ENCODE data around the gene ZZZ3. TPM values are rescaled to one million over a fixed set of nuclear protein-coding genes. Genes with fewer than 3 reads are reported as not detected.

The ZZZ3 gene
- total RNA-seq, 1 donor from 2014 or later = 55.6 TPM

GRCh38 chr1:77670330-77670729, 12.1 kb downstream of the ZZZ3 start:
- Histone ChIP-seq H3K4me3 (no peak overlapping the region), H3K27me3 (no peaks in the 10 kb centered on the region), H3K9me3 (no peaks in the 10 kb centered on the region), H3K36me3 (no peaks in the 10 kb centered on the region), H3K27ac (no peak overlapping the region), H3K4me1 (peaks cover 0 to 9% of the 10 kb centered on the region in 2 donors)
- no peak for TF ChIP-seq CTCF (IDR thresholded peaks at IDR 0.05)
- DNase-seq (ENCODE audit: low spot score in 2 of 2) = no peak
- intact Hi-C loops (cut with DNase I) = no loop called here

GRCh38 chr1:77668924-77669449, 13.5 kb downstream of the ZZZ3 start:
- no peaks in the 10 kb centered on the region for H3K36me3 ChIP-seq
- intact Hi-C loops (cut with DNase I) = no loop called here
- H3K9me3 ChIP-seq = no peaks in the 10 kb centered on the region
- no peak for DNase-seq (ENCODE audit: low spot score in 2 of 2)
- no peak overlapping the region for H3K27ac ChIP-seq
- no peak overlapping the region for H3K4me3 ChIP-seq
- TF ChIP-seq CTCF (IDR thresholded peaks at IDR 0.05) = no peak
- H3K27me3 ChIP-seq = no peaks in the 10 kb centered on the region
- peaks cover 0 to 9% of the 10 kb centered on the region in 2 donors for H3K4me1 ChIP-seq

- intact Hi-C loops (cut with DNase I) = no loop called here
Observed at GRCh38 chr1:77664939-77665516, 17.4 kb downstream of the ZZZ3 start.

DNA sequence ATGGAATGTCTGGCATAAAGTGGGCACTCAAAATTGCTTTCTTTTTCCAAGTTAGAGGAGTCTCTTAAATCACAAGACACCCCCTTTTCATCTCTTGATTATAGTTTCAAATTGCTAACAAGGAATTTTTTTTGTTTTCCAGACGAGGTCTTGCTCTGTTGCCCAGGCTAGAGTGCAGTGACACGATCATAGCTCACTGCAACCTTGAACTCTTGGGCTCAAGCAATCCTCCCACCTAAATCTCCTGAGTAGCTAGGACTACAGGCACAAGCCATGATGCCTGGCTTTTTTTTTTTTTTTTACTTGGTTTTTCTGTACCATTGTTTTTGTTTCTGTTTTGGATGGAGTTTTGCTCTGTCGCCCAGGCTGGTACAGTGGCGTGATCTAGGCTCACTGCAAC, 20.8 kb downstream of the ZZZ3 start:
- intact Hi-C loops (cut with DNase I) = no loop called here
- DNase-seq (ENCODE audit: low spot score in 2 of 2) = no peak
- Histone ChIP-seq H3K36me3 (no peaks in the 10 kb centered on the region), H3K27me3 (no peaks in the 10 kb centered on the region), H3K9me3 (no peaks in the 10 kb centered on the region), H3K4me3 (no peak overlapping the region), H3K27ac (no peak overlapping the region), H3K4me1 (no peaks in the 10 kb centered on the region)
- no peak for TF ChIP-seq CTCF (IDR thresholded peaks at IDR 0.05)

More at GRCh38 chr1:77664939-77665516, 17.4 kb downstream of the ZZZ3 start:
- no peak for DNase-seq (ENCODE audit: low spot score in 2 of 2)
- no peak for TF ChIP-seq CTCF (IDR thresholded peaks at IDR 0.05)
- Histone ChIP-seq H3K4me3 (no peak overlapping the region), H3K27me3 (no peaks in the 10 kb centered on the region), H3K9me3 (no peaks in the 10 kb centered on the region), H3K27ac (no peak overlapping the region), H3K4me1 (no peaks in the 10 kb centered on the region), H3K36me3 (no peaks in the 10 kb centered on the region)

DNA sequence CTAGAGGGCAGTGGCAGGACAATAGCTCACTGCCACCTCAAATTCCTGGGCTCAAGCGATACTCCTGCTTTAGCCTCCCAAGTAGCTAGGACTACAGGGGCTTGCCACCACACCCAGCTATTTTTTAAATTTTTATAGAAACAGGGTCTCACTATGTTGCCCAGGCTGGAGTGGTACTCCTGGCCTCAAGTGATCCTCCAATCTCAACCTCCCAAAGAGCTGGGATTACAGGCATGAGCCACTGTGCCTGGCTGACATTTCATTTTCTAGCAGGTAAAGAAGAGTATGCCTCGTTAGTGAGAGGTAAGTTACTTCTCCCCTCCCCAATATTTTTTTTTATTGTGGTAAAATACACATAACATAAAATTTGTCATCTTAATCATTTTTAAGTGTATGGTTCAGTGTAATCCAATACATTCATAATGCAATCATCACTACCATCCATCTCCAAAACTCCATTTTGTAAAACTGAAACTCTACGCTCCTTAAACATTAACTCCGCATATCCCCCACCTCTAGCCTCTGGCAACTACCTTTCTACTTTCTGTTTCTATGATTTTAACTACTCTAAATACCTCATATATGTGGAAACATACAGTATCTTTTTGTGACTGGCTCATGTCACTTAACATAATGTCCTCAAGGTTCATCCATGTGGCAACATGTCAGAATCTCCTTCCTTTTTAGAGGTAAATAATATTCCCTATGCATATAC, 22.4 kb downstream of the ZZZ3 start:
- Histone ChIP-seq H3K4me3 (no peak overlapping the region), H3K27me3 (no peaks in the 10 kb centered on the region), H3K36me3 (no peaks in the 10 kb centered on the region), H3K9me3 (no peaks in the 10 kb centered on the region), H3K4me1 (no peaks in the 10 kb centered on the region), H3K27ac (no peak overlapping the region)
- intact Hi-C loops (cut with DNase I) = no loop called here
- no peak for TF ChIP-seq CTCF (IDR thresholded peaks at IDR 0.05)
- DNase-seq (ENCODE audit: low spot score in 2 of 2) = no peak
